ENCODE measurements around the gene ENPP1. TPM values are rescaled to one million over a fixed set of nuclear protein-coding genes. Genes with fewer than 3 reads are reported as not detected.

ENPP1 gene
- total and polyA plus RNA-seq, 2 of the 4 experiments (the other 2 are of a cell fraction) = 10.9 to 38.9 TPM

DNA sequence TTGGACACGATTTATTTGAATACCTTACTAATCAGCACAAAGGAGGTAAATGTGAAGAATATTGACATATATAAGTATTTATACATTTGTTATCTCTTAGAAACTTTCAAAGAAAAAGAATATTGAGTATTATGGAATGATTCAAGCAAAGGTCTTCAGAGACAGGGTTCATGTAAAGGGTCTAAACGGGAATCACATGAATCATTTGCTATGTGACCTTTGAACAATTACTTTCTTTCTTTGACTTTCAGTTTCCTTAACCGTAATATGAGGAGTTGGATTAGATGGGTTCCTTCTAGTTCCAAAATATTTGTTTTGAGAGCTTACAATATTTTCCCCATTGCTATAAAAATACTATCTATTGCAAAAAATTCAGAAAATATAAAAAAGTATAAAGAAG is 14.3 kb downstream of the ENPP1 start:
- DNase-seq = no peak
- no peaks in the 10 kb centered on the region for H3K9me3 ChIP-seq (ENCODE audit: control insufficient read depth, insufficient read depth, low read length)
- CTCF ChIA-PET = no interaction called here
- no peak overlapping the region for H2BK20ac ChIP-seq (ENCODE audit: low read depth, low read length)
- H2BK15ac ChIP-seq (ENCODE audit: low read depth, low read length) = no peak overlapping the region
- no peak overlapping the region for H4K8ac ChIP-seq (ENCODE audit: low read depth in 2 of 2, low read length in 2 of 2)
- no peak overlapping the region for H3K4me2 ChIP-seq (ENCODE audit: low read depth, low read length)
- intact Hi-C loops (cut with micrococcal nuclease) (no loop called here), in situ Hi-C loops (cut with MboI; ENCODE audit: low sequenced_read_pairs) (no loop called here), dilution Hi-C loops (cut with HindIII; ENCODE audit: low sequenced_read_pairs, unreplicated experiment) (no loop called here)
- POLR2A ChIA-PET (ENCODE audit: unreplicated experiment) = no interaction called here
- H3K9me1 ChIP-seq (ENCODE audit: insufficient read depth, low read length) = peaks cover 2% of the 10 kb centered on the region; the same call in 1 of the 2 replicates
- WGBS, 2 experiments (ENCODE audit: extremely low coverage in 2 of 2, insufficient read length in 1 of 2) = no CpG with 5 or more reads among the region's 3 CpGs
- no peak overlapping the region for H3K14ac ChIP-seq (replicated peaks; ENCODE audit: low read depth, low read length)
- no peak overlapping the region for H3K18ac ChIP-seq (ENCODE audit: low read depth, low read length)
- TF ChIP-seq NFE2L2 (IDR thresholded peaks at IDR 0.05; ENCODE audit: low read depth, low read length) = no peak
- TF ChIP-seq MAFK (IDR thresholded peaks at IDR 0.05; ENCODE audit: low read depth, low read length) = no peak
- no peak for TF ChIP-seq MXI1 (IDR thresholded peaks at IDR 0.05; ENCODE audit: borderline replicate concordance, low read depth, low read length)
- TF ChIP-seq, protein P1, sequence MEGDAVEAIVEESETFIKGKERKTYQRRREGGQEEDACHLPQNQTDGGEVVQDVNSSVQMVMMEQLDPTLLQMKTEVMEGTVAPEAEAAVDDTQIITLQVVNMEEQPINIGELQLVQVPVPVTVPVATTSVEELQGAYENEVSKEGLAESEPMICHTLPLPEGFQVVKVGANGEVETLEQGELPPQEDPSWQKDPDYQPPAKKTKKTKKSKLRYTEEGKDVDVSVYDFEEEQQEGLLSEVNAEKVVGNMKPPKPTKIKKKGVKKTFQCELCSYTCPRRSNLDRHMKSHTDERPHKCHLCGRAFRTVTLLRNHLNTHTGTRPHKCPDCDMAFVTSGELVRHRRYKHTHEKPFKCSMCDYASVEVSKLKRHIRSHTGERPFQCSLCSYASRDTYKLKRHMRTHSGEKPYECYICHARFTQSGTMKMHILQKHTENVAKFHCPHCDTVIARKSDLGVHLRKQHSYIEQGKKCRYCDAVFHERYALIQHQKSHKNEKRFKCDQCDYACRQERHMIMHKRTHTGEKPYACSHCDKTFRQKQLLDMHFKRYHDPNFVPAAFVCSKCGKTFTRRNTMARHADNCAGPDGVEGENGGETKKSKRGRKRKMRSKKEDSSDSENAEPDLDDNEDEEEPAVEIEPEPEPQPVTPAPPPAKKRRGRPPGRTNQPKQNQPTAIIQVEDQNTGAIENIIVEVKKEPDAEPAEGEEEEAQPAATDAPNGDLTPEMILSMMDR (conservative IDR thresholded peaks at IDR 0.05; ENCODE audit: low read depth, low read length) = no peak
- no peak for TF ChIP-seq SMC3 (IDR thresholded peaks at IDR 0.05; ENCODE audit: low read depth, low read length)
- TF ChIP-seq MAZ (IDR thresholded peaks at IDR 0.05; ENCODE audit: borderline replicate concordance, low read depth, low read length) = no peak
- TF ChIP-seq RCOR1 (IDR thresholded peaks at IDR 0.05; ENCODE audit: insufficient replicate concordance, low read length) = no peak
- no peak for TF ChIP-seq ELK1 (IDR thresholded peaks at IDR 0.05; ENCODE audit: borderline replicate concordance, low read depth, low read length)
- no peak for TF ChIP-seq CHD1 (IDR thresholded peaks at IDR 0.05; ENCODE audit: low read depth, low read length)
- no peak for TF ChIP-seq BHLHE40 (IDR thresholded peaks at IDR 0.05; ENCODE audit: low read depth, low read length)
- TF ChIP-seq, protein P2, sequence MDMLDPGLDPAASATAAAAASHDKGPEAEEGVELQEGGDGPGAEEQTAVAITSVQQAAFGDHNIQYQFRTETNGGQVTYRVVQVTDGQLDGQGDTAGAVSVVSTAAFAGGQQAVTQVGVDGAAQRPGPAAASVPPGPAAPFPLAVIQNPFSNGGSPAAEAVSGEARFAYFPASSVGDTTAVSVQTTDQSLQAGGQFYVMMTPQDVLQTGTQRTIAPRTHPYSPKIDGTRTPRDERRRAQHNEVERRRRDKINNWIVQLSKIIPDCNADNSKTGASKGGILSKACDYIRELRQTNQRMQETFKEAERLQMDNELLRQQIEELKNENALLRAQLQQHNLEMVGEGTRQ (IDR thresholded peaks at IDR 0.05; ENCODE audit: low read depth, low read length) = no peak
- no peak for TF ChIP-seq RAD21 (IDR thresholded peaks at IDR 0.05; ENCODE audit: low read length)
- TF ChIP-seq FOS (IDR thresholded peaks at IDR 0.05; ENCODE audit: low read depth, low read length) = no peak
- TF ChIP-seq CEBPB (IDR thresholded peaks at IDR 0.05; ENCODE audit: low read depth, low read length) = no peak
- no peak for TF ChIP-seq POLR2A (IDR thresholded peaks at IDR 0.05; ENCODE audit: low read depth, low read length)
- TF ChIP-seq RFX5 (IDR thresholded peaks at IDR 0.05; ENCODE audit: low read depth, low read length) = no peak
- no peak overlapping the region for H4K5ac ChIP-seq (ENCODE audit: low read depth, low read length)
- no peak overlapping the region for H2AK5ac ChIP-seq (ENCODE audit: low read depth, low read length)
- H3K27me3 ChIP-seq (ENCODE audit: control insufficient read depth, insufficient read depth, low read length) = no peaks in the 10 kb centered on the region
- H3K9ac ChIP-seq (ENCODE audit: low read depth, low read length) = no peak overlapping the region
- H3K4me1 ChIP-seq (ENCODE audit: control insufficient read depth, insufficient read depth, low read length) = peaks cover 4% of the 10 kb centered on the region
- no peaks in the 10 kb centered on the region for H4K20me1 ChIP-seq (ENCODE audit: insufficient read depth, low read length)
- no peaks in the 10 kb centered on the region for H3K36me3 ChIP-seq (ENCODE audit: control insufficient read depth, insufficient read depth, low read length)
- BruUV-seq (replicated peaks) = no TSS peak
- no peak overlapping the region for H2BK120ac ChIP-seq (ENCODE audit: low read depth, low read length)
- no peak overlapping the region for H3K27ac ChIP-seq (ENCODE audit: insufficient read depth, low read length)
- no peak overlapping the region for H3K56ac ChIP-seq (ENCODE audit: extremely low read depth, insufficient read depth, low read length)
- H3K79me1 ChIP-seq (ENCODE audit: low read depth in 1 of 2, low read length in 2 of 2) = peaks cover 7 to 12% of the 10 kb centered on the region in 2 experiments; a peak in 2 of 4 replicates
- no peak overlapping the region for H2BK5ac ChIP-seq (ENCODE audit: low read depth, low read length, poor library complexity, severe bottlenecking)
- ATAC-seq (ENCODE audit: low read depth) = no peak
- H3K23ac ChIP-seq (ENCODE audit: low read depth, low read length) = no peak overlapping the region
- no peak overlapping the region for H2AK9ac ChIP-seq (replicated peaks; ENCODE audit: low read depth, low read length, poor library complexity)
- no peak overlapping the region for H3K4me3 ChIP-seq (ENCODE audit: insufficient read depth, low read depth, low read length)
- H3K4ac ChIP-seq (ENCODE audit: low read depth, low read length) = no peak overlapping the region
- H2AFZ ChIP-seq (replicated peaks; ENCODE audit: low read length, poor library complexity) = no peak overlapping the region
- H4K91ac ChIP-seq (ENCODE audit: insufficient read depth, low read depth, low read length) = no peak overlapping the region

Measured in IMR-90 (cell line).